Stimulated activated CD8-positive, alpha-beta memory T cell treated with anti-CD3 and anti-CD28 coated beads, Interleukin-2, amount 100 ng/mL, for 48 hours (primary cell): ENCODE data around the gene XYLT1.

Experiments used
- DNase-seq, 2 donors: peaks; one replicate each; pipeline ENCODE4 v3.0.0-alpha.2; 2020; ENCODE audit warnings: low read depth in 2 of 2

Gene XYLT1

DNA sequence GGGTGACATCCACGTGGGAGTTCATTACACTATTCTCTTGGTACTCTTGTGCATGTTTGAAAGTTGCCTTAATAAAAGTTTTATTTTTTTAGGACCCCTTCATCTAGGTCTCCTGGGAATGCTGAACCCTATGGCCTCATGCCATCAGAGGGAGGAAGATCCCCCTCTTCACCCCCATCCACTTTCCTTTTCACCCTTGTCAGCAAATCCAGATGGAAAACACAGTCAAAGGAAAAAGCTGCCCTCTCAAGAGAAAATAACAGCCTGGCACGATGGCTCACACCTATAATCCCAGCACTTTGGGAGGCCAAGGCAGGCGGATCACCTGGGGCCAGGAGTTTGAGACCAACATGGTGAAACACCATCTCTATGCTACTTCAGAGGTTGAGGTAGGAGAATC, 274.2 kb downstream of the XYLT1 start:
- no peak for DNase-seq

- peak; percentile 48 for DNase-seq
Observed at GRCh38 chr16:17194190-17194780, 276.5 kb downstream of the XYLT1 start.

GRCh38 chr16:17193566-17194100, 277.1 kb downstream of the XYLT1 start:
- no peak for DNase-seq

- DNase-seq = no peak
Observed at GRCh38 chr16:17184026-17184425, 286.7 kb downstream of the XYLT1 start.

DNA sequence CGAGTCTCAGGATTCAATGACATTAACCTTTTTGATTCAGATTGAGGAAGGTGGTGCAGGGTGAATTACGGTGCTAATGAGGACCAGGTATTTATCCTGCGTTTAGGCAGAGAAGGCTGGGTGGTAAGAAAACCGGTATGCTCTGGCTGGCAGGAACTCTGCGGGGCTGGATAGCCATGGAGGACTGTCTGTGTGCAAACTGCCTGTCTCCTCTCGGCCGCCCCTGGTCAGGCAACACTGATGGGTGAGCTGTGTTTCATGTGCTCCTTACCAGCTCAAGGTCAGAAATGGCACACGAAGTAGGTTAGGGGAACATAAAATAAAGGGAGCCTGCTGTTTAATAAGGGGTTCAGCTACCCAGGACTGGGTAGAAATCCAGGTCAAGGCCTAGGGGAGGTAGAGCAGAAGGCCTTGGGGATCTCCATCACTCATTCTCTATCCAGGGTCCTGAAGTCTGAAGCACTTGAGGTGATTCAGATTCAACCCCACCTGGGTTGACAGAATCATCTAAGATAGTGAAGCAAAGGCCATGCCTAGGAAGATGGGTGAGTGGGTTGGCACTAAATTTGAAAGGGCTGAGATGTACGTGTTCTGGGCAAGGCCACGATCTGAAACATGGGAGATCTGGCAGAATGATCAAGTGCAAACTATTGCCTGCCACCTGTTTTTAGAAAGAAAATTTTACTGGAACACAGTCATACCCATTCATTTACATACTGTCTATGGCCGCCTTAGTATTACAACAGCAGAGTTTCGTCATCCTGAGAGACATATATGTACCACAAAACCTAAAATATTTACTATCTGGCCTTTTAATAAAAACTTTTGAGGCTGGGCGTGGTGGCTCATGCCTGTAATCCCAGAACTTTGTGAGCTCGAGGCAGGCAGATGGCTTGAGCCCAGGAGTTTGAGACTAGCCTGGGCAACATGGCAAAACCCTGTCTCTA, 292.5 kb downstream of the XYLT1 start:
- DNase-seq = no peak

- DNase-seq = no peak
Observed at GRCh38 chr16:17177242-17177958, 293.4 kb downstream of the XYLT1 start.

GRCh38 chr16:17176199-17176598, 294.6 kb downstream of the XYLT1 start:
- no peak for DNase-seq

- DNase-seq = peak in 1 of 2 donors; percentile 1
Observed at GRCh38 chr16:17173281-17173680, 297.5 kb downstream of the XYLT1 start.

- no peak for DNase-seq
Observed at GRCh38 chr16:17171250-17172143, 299.3 kb downstream of the XYLT1 start.

- DNase-seq = no peak
Observed at GRCh38 chr16:17170435-17170834, 300.3 kb downstream of the XYLT1 start.

GRCh38 chr16:17168181-17168580, 302.6 kb downstream of the XYLT1 start:
- DNase-seq = no peak

DNA sequence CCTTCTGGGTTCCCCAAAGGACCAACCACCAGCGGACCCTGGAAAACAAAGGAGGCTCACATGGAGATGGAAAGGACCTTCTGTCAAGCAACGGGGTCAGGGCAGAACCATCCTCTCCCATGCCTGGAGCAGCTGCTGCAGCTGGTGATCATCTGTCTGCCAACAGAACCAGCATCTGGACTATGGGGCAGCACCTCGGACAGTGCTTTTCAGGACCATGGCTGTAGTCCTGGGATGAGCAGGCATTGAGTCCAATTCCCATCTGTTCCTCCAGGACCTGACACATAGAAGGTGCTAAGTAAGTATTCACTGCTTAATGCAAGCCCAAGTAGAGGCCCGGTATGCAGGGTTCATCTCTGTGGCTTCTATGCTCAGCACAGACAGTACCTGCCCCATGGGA, 304.7 kb downstream of the XYLT1 start:
- no peak for DNase-seq

DNA sequence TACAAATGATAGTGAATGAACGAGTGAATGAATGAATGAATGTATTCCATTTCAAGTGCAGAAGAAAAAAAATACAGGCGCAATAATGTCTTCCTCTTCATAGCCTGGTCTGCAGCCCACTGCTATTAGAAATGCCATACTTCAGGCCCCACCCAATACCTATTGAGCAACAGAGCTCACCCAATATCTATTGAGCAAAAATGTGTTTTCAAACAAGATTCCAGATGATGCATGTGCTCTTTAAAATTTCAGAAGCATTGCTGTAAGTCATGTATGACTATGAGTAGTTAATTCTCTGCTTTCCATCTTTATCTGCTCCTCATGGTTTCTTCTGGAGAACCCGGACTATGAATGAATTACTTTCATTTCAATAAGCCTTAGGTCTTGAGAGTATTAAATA, 308.2 kb downstream of the XYLT1 start:
- no peak for DNase-seq

DNA sequence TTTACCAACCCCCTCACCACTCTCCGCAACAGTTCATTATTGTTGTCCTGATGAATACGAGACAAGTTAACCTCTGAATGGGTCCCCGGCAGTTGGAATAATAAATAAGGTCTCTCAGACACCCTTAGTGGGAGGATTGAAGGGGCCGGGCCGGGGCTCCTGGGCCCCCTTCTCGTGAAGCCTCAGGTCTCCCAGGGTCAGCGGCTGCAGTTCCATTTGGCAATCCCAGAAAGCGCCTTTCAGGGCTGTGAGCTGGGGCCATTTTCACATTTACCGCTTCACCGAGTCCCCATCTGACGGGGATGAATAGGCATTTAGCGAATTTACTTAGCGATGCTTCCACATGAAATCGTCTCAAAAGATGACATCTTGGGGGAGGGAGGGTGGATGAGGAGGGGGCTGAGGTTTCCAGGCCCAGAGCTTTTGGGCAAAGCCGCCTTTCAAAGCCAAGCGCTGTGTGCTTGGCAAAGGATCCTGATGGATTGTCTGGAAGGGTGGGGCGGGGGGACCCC, 309.8 kb downstream of the XYLT1 start:
- no peak for DNase-seq

DNA sequence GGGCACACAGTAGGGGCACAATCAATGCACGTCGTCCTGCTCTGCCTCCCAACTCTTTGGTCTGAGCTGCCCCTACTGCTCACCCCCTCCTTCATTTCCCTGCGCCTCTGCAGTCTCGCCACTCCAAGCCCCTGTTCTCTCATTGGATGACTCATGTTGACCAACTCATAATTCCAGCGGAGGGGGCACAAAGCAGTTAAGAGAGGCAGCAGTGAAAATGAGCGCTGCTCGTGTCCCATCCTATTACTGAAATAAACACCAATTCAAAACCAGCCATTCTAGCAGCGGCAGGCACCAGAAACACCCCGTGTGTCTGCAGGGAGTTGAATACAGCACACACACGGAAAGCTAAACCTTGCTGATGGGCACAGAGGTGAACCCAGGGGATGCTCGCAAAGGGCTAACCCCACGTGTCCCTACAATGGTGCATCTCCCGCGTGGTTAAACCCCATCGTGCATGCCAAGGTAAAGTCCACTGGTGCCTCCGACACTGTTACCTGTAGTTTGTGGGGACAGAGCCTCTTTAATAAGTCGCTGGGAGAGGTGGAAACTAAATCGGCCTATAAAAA, 310.4 kb downstream of the XYLT1 start:
- no peak for DNase-seq

DNA sequence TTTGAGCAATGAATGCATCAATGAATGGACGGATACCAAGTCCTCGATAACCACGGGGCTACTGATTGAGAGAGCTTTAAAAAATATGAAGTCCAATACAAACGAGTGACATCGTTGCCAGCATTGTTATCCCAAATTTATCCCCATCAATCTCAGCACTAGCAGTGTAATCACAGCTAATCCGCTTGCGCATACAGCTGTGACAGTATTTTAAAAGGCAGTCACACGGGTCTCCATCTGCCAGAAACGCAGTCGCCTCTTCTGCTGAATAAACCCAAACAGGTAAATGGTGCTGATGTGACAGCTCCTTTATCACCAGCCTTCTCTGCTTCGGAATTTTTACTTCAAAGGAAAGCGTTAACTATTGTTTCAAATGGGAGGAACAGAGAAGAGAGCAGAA, 311.1 kb downstream of the XYLT1 start:
- DNase-seq = no peak

DNA sequence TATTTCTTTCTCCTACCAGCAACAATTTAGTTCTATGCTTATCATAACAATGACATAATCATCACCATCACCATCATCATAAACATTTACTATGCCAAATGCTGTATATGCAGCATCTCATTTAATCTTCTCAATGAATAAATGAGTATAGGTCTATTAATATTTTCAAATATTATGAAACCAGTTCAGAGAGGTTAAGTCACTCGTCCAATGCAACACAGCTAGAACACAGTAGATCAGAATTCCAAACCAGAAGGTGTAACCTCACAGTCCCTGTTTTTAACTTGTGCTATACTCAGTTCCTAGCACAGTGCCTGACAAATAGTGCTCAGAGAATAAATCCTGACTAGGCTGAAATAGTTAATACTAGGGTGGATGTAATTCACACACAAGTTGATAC, 314.8 kb downstream of the XYLT1 start:
- DNase-seq = no peak

GRCh38 chr16:17155485-17155884, 315.3 kb downstream of the XYLT1 start:
- DNase-seq = no peak

DNA sequence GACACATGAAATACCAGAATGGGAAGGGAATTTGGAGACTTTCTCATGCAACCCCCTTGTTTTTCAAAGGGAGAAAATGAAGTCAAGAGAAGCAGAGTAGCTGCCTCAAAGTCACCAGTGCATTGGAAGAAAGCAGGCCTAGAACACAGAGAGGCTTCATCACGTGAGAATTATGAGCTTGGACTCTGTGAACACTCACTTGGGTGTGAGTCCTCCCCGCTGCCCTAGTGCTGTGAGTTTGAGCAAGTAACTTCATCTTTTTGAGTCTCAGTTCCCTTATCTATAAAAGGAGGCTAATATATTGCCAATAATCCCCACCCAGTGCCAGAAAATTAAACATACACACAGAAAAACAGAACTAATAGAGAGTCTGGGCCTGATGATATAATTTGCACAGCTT, 315.8 kb downstream of the XYLT1 start:
- no peak for DNase-seq

GRCh38 chr16:17152311-17152710, 318.4 kb downstream of the XYLT1 start:
- DNase-seq = no peak

GRCh38 chr16:17151335-17151734, 319.4 kb downstream of the XYLT1 start:
- no peak for DNase-seq
